Measurements from ENCODE around the gene TNFRSF17.

DNA sequence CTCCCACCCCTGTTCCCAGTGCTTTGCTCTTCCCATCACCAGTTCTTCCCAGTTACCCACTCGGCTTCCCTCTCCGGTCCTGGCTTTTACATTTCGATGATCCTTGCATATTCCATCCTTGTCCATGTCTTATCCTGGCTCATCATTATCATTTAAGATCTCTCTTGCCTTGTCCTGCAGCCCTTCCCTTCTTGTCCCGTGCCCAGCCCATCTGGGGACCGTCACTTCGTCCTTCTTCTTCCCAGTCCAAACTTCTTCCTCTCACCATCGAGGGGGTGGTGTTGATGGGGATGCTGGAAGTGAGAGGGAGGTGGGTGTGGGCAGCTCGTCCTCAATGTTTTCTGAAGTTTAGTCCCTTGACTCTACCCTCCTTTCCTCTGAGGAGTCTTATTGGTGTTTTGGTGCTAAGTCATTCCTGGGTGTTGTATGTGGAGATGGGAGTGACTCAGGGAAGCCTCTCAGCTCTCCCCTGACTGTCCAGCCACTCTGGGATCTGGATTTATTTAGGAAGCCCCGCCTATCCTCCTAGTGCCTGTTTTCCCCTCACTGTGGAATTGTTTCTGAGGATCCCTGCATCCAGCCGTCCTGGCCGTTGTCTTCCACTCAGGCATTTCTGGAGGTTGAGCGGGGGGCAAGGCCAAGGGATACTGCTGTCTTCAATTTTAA lies 12.5 kb downstream of the TNFRSF17 start:
- TF ChIP-seq CTCF (conservative IDR thresholded peaks at IDR 0.05) (no peak), ZFX (IDR thresholded peaks at IDR 0.05) (no peak)
